Subcutaneous adipose tissue (tissue), 4 donors: Measurements from ENCODE around the gene CALM3. TPM values are rescaled to one million over a fixed set of nuclear protein-coding genes. Genes with fewer than 3 reads are reported as not detected.

ENCODE experiments used
- CTCF ChIP-seq: fragments of 450-650 bp; IDR thresholded peaks from one replicate; pipeline ENCODE4 v1.5.1; 2016; ENCODE audit warnings: low read depth, mild to moderate bottlenecking, control low read depth, antibody characterized with exemption, moderate library complexity
- total RNA-seq, 4 donors: library from RNA; depleted of rRNA; stranded (reverse); fragments of >200 nt; gene quantifications; one replicate each; pipeline ENCODE4 v1.1.0, GENCODE V29; 2016

Gene CALM3
- total RNA-seq, 4 donors from 2014 or later = 62.3 to 256 (median 132) TPM

- TF ChIP-seq CTCF = no peak
These were observed 10.6 kb downstream of the CALM3 start for GRCh38 chr19:46611776-46612175.

- no peak for TF ChIP-seq CTCF
These were observed 12.4 kb downstream of the CALM3 start for GRCh38 chr19:46613525-46613924.

GRCh38 chr19:46614114-46614722 lies 13.1 kb downstream of the CALM3 start:
- TF ChIP-seq CTCF = no peak

- no peak for TF ChIP-seq CTCF
These were observed 14.8 kb downstream of the CALM3 start for GRCh38 chr19:46615966-46616365.

GRCh38 chr19:46616631-46617322 lies 15.6 kb downstream of the CALM3 start:
- TF ChIP-seq CTCF = no peak

- no peak for TF ChIP-seq CTCF
These were observed 16.5 kb downstream of the CALM3 start for GRCh38 chr19:46617601-46618000.

- TF ChIP-seq CTCF = no peak
These were observed 17.6 kb downstream of the CALM3 start for GRCh38 chr19:46618670-46619231.
